HG03439 (cell line): ENCODE results near the gene SUDS3.
"Not testable (repeated sequence)": the region's sequence is repeated elsewhere in the genome, so short reads cannot be mapped to it uniquely, and the experiment has no call there.

Experiments
- ATAC-seq: cut with Tn5 transposase; IDR thresholded peaks from one replicate; pipeline ENCODE4 v1.9.1; 2021; ENCODE audit warnings: mild to moderate bottlenecking, moderate library complexity; ENCODE audit not compliant: unreplicated experiment

SUDS3 gene, protein sequence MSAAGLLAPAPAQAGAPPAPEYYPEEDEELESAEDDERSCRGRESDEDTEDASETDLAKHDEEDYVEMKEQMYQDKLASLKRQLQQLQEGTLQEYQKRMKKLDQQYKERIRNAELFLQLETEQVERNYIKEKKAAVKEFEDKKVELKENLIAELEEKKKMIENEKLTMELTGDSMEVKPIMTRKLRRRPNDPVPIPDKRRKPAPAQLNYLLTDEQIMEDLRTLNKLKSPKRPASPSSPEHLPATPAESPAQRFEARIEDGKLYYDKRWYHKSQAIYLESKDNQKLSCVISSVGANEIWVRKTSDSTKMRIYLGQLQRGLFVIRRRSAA

DNA sequence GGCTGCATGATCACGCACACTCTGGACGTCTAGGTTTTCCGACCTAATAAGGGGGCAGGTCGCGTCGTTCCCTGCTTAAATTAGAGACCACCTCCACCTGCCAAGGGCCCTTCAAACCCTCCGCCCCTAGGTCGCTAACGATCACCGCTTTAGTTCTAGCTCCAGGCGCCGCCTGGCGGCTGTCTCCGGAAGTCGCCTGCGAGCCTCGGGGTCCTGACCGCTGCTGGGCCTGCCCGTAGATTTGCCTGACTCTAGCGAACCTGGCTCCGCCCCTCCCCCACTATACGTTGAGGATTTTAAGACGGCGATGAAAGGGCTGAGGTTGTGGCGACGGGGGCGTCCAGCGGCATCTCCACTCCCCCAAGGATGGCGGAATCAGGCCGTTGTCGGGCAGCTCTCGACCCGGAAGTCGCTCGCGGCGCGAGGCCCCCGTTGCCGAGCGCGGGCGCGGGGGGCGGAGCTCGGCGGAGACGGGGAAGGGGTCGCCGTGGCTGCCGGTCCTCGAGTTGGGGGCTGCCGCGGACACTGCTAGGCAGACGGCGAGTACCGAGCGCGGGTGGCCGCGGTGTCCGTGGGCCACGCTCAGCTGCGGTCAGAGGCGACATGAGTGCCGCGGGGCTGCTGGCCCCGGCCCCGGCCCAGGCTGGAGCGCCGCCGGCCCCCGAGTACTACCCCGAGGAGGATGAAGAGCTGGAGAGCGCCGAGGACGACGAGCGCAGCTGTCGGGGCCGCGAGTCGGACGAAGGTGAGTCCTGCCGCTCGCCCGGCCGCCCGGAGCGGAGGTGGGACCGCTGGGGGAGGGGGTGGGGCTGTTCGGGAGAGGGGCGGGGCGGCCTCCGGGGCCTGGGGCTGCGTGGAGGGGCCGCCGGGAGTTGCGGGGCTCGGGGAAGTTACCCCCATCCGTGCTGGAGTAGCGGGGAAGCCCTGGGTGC, at the start of gene SUDS3:
SUDS3 (plus strand) TSS at position 467 of the 932 bp plus-strand sequence; CDS start at position 604, 137 bp downstream.
- peak; percentile 39 for ATAC-seq

DNA sequence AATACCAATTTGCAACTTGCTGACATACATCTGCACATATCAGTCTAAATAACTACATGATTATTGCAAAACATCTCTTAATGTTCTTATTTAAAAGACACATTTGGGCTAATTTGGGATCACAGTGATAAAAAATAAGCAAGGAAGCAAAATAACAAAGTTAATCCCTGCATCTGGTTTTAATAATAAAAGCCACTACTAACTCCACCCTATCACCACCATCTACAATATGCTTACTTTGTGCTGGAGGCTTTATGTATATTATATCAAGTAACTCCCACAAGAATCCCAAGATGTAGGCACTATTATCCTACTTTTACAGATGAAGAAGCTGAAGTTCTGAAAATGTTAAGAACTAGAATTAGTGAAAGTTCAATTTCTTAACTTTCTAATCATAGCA, 49.4 kb upstream of the SUDS3 start:
- ATAC-seq = no peak

DNA sequence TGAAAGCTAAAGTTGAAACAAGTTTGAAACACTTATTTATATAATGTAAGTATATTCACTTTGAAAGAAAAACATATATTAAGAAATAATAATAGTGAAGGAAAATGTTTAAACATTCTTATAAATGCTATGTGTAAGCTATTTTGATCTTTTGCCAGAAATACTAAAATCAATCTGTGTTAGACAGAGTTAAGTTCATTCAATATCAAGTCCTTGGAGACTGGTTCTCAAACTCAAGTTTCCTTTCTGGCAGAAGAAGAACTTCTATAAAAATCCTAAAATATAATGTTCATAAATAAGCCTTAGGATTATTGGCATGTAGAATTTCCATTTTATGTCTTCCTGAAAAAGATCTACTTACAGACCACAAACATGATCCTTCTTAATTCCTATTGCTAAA, 49.0 kb upstream of the SUDS3 start:
- ATAC-seq = no peak

DNA sequence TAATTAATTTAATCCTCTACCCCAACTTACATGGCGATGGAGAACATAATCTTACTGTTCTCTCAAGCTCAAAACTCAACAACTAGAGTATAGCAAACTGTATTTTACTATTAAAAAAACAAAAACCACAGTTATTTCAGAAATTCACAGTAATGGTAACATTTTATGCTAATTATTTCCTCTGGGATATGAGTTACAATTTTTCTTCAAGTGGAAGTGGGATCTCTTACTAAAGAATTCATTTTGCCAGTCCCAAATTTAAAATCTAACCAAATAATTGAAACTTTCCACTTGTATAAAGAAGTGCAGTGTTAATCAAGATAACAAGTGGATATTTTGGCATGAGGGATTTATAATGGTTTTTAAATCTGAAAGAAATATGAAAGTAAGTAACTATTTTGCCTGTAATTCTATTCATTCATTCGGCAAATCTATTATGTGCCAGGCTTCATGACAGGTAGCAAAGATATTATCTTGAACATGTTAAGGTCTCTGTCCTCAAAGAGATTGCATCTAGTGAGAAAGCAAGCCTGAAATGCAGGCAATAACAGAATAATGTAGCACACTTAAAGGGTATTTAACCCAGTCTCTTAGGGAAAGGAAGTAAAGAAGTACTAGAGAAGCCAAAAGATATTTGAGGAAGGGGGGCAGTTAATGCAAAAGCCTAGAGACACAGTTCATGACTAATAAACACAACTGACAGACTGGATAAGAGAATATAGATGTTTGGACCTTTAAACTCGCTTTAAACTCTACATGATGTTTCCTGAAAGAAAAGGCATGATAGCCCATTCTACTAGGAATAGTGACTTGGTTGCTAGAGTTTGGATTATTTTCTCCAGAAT, 47.6 kb upstream of the SUDS3 start:
- ATAC-seq = no peak

DNA sequence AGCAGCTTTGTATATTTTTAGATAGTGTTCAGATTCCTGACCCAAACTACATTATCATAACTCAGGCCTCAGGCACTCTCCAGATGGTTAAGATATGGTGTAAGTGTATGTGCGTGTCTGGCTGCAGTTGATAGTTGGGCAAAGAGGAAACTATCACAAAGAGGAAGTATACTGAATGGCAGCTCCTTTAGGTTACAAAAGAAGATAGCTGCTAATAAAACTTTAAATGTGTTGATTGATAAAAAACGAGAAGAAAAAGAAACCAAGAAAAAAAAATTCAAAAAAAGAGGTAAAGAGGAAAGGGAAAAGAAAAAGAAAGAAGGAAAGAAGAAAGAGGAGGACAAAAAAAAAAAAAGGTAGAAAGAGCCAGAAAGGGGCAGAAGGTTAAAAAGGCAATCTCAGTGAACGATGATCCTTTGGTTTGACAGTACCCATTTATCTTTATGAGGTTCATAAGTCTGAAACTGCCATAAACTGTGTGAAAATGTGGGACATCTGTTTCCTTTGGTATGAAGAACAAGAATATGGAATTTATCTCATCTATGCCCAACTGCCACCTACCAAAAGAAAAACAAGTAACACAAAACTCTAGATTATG, 45.8 kb upstream of the SUDS3 start:
- no peak for ATAC-seq

DNA sequence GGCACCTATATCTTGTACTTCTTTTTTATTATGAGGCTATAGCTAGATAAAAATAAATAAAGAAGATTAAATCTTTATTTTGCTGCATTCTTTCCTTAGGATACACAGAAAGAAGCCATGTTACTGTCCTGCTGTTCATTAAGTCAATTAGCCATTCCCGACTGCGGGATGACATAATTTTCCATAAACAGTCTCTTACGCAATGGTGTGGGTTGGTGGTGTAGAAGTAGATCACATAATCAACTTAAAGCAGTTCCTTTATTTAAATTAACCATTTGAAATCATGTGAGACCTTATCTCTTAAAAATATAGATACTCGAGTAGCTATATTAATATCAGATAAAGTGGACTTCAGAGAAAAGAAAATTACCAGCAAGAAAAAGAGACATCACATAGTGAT, 43.8 kb upstream of the SUDS3 start:
- ATAC-seq = no peak

DNA sequence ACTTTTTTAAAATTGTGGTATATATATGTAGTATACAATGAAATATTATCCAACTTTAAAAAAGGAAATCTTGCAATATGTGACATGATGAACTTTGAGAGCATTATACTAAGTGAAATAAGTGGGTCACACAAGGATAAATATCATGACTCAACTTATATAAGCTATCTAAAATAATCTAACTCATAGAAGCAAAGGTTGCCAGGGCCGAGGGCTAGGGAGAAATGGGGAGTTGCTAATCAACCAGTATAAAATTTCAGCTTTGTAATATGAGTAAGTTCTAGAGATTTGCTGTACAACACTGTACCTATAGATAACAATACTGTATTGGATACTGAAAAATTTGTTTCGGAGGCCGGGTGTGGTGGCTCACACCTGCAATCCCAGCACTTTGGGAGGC, 42.1 kb upstream of the SUDS3 start:
- no peak for ATAC-seq

DNA sequence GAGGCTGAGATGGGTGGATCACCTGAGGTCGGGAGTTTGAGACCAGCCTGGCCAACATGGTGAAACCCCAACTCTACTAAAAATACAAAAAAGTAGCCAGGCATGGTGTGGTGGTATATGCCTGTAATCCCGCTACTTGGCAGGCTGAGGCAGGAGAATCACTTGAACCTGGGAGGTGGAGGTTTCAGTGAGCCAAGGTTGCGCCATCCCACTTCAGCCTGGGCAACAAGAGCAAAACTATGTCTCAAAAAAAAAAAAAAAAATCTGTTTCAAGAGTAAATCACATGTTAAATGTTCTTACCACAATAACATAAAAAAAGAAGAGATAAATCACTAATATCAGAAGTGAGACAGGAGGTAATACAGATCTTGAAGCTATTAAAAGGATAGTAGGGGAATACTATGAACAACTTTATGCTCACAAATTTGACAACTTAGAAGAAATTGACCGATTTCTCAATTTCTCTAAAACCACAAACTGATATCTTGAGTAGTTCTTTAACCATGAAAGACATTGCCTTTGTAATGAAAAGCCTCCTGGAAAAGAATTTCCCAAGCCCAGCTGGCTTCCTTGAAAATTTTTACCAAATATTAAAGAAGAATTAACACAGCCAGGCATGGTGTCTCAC, 41.3 kb upstream of the SUDS3 start:
- ATAC-seq = no peak

DNA sequence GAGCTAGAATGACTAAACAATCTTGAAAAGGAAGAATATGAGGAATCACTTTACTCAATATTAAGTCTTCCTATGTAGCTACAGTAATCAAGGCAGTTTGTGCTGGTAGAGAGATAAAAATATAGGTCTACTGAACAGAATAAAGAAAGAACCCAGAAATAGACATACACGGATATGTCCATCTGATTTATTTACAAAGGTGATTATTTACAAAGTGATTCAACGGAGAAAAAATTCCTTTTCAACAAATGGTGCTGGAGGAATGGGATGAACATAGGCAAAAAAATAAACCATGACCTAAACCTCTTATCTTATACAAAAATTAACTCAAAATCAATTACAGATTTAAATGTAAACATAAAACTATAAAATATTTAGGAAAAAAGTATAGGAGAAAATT, 40.2 kb upstream of the SUDS3 start:
- no peak for ATAC-seq

DNA sequence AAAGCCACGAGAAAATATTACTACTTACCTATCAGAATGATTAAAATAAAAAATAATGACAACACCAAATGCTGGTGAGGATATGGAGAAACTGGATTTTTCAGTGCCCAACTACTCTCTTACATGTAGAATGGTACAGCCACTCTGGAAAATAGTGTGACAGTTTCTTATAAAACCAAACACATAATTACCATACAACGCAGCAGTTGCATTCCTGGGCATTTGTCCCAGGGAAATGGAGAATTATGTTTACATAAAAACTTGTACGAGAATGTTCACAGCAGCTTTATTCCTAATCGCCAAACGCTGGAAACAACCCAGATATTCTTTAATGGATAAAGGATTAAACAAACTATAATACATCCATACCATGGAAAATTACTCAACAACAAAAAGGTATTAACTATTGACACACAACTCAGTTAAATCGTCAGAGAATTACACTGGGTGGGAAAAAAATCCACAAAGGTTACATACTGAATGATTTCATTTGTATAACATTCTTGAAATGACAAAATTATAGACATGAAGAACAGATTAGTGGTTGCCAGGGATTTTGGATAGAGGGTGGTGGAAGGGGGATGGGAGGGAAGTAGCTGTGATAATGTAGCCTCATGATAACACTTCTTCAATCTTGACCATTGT, 39.0 kb upstream of the SUDS3 start:
- no peak for ATAC-seq

DNA sequence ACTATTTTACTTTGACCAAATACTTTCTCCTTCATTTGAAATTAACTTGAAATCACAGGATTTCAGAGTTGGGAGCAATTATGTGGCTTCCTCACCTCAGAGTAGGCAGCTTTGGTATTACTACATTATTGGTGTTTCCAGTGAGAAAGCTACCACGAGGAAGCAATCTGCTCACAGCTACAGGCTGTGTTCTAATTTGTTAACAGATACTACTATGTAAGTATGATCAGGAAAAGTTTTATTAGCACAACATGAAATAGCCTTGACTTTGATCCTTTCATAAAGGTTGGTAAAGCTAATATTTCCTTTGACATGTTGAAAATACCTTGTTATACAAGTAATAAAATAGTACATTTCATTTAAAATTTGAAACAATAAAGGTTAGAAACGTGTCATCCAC, 34.3 kb upstream of the SUDS3 start:
- ATAC-seq = no peak

DNA sequence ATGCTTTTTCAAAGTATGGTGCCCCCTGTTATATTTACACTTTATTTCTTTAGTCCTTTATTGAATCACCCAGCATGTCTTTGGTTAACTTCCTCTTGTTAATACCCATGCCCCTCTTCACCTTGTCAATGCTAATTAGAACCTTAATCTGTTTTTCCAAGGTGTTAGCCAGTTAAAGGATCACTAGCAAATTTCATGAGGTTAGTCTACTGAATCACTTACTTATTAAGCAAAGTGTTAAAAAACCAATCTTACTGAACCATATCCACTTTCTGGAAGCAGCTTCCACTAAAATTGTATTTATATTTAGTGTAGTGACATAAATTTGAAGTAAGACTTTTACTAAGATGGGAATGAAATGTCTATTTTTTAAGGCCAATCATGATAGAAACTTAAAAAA, 31.5 kb upstream of the SUDS3 start:
- no peak for ATAC-seq

DNA sequence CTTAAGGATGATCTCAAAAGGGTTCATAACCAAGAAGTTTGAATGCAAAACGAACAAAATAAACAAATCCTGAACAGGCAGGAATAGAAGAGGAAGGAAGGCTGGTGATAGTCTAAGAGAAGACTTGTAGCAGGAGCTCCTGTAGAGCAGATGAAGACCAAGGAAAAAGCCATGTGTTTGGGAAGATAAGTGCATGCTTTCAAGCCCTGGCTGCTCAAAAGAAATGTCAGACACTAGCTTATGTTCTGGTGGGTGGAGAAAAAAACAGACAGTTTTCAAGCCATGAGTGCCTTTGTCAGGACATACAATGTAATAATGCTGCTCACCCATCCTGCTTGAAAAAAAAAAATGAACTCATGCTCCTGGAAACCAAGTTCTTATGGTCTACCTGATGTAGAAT, 31.0 kb upstream of the SUDS3 start:
- no peak for ATAC-seq

DNA sequence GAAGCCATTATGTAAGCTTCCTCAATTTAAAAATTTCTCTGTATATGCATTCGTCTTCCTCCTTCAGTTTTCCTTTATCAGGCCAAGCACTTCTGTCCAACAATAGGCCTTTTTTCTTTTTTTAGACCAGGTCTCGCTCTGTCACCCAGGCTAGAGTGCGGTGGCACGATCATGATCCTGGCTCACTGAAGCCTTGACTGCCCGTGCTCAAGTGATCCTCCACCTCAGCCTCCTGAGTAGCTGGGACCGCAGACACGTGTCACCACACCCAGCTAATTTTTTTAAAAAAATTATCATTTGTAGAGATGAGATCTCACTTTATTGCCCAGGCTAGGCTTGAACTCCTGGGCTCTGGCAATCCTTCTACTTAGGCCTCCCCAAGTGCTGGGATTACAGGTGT, 29.5 kb upstream of the SUDS3 start:
- no peak for ATAC-seq

DNA sequence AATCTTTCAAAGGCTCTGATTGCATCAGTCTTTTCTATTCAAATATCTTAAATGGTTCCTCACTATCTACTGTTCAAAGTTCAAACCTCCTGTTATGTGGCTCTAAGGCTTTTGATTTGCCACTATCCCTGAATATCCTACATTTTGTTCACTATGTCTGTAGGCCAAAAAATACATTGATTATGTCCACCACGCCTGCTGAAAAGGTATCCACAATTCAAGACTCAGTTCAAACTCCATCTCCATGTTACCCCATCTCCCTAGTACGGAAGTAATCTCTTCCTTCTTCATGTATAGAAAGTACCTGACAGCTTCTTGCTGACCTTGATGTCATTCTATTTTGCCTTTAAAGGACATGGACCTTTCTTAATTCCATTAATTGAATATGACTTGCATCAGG, 28.4 kb upstream of the SUDS3 start:
- no peak for ATAC-seq

DNA sequence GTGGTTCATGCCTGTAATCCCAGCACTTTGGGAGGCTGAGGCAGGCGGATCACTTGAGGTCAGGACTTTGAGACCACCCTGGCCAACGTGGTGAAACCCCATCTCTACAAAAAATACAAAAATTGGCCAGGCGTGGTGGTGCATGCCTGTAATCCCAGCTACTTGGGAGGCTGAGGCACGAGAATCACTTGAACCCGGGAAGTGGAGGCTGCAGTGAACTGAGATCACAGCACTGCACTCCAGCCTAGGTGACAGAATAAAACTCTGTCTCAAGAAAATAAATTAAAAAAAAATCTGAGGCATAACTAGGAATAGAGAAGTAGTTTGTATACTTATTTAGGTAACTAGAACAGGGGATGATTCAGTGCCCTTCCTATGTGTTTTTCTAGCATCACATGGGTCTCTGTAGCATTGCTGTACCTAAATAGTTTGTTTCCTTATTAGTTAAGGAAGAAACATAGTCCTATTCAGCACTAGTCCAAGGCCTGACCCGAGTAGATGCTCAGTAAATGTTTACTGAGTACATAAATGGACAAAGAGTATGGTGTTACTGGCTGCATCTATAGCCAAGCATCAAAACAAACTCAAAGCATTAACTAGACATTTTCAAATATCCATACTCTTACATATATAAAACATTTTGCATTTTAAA, 25.3 kb upstream of the SUDS3 start:
- ATAC-seq = no peak

DNA sequence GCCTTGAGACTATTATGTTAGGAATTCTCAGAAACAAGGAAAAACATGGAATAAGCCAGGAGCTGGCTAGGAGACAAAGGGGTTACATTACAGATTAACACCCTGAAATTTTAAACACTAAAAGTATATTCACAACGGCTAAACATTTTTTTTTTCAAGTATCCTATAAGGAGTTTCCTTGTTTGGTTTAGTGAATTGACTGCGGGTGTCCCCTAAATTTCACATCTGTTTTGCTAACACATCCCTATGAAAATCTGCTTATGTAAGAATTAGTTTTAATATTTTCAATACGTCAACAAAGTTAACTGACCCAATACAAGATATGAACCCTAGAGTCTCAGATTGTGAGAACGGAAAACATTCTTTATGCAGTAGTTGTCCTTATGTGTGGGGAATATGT, 22.6 kb upstream of the SUDS3 start:
- no peak for ATAC-seq

DNA sequence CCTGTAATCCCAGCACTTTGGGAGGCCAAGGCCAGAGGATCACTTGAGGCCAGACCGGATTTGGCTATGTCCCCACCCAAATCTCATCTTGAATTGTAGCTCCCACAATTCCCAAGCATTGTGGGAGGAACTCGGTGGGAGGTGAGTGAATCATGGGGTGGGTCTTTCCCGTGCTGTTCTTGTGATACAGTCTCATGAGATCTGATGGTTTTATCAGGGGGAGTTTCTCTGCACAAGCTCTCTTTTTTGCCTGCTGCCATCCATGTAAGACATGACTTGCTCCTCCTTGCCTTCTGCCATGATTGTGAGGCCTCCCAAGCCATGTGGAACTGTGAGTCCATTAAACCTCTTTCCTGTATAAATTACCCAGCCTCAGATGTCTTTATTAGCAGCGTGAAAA, 21.9 kb upstream of the SUDS3 start:
- not testable (repeated sequence) for ATAC-seq

DNA sequence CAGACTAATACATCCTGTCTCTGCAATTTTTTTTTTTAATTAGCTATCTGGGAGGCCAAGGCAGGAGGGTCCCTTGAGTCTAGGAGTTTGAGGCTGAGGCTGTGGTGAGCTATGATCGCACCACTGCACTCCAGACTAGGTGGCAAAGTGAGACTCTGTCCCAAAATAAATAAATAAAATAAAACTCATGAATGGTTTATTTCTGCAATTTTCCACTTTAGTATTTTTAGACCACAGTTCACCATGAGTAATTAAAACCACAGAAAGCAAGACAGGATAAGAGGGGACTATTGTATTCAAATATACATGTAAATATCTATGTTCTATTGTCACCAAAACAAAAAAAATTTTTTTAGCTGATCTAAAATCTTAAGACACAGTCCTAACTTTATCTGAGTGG, 21.5 kb upstream of the SUDS3 start:
- no peak for ATAC-seq
